IMR-90 (cell line): Measurements from ENCODE around the gene IRGQ. TPM values are rescaled to one million over a fixed set of nuclear protein-coding genes. Genes with fewer than 3 reads are reported as not detected.
A peak's percentile ranks its signal among the peaks of the same experiment; 100 is the strongest.

ENCODE experiments used
- ATAC-seq: fragments of 200-7000 bp; cut with Tn5 transposase; 2 replicates; pipeline ENCODE4 v1.9.1; 2020; ENCODE audit warnings: low read depth, mild to moderate bottlenecking, moderate library complexity
- BruUV-seq: library from RNA; stranded (reverse); fragments of 400-500 nt; replicated peaks from 2 replicates; lab custom pipeline; 2021; lab: Mats Ljungman, UMichigan
- CTCF ChIA-PET: fragments of 300-600 bp; formaldehyde crosslinking; extraction: SDS; loops from one replicate; lab custom pipeline; 2021; ENCODE audit warnings: antibody characterized with exemption; lab: Yijun Ruan, JAX
- POLR2A ChIA-PET: fragments of 300-600 bp; sonication (Branson Sonifier 250); formaldehyde crosslinking; loops from one replicate; lab custom pipeline; 2022; ENCODE audit warnings: antibody characterized with exemption; ENCODE audit not compliant: unreplicated experiment; lab: Charles Lee
- DNase-seq: peaks from one replicate; pipeline ENCODE4 v3.0.0; 2013
- H2AFZ ChIP-seq: replicated peaks from 2 replicates; pipeline ENCODE3; 2013; ENCODE audit warnings: low read length, mild to moderate bottlenecking; ENCODE audit not compliant: poor library complexity
- H2AK5ac ChIP-seq: 2 replicates; pipeline ENCODE4 v1.6.1; 2013; ENCODE audit warnings: low read depth, low read length, inconsistent platforms
- H2AK9ac ChIP-seq: replicated peaks from 2 replicates; pipeline ENCODE3; 2013; ENCODE audit warnings: mild to moderate bottlenecking, low read depth, low read length, moderate library complexity; ENCODE audit not compliant: poor library complexity
- H2BK120ac ChIP-seq: 2 replicates; pipeline ENCODE4 v1.6.1; 2013; ENCODE audit warnings: low read depth, low read length, inconsistent platforms
- H2BK15ac ChIP-seq: 3 replicates; pipeline ENCODE4 v1.6.1; 2013; ENCODE audit warnings: low read depth, low read length, inconsistent platforms
- H2BK20ac ChIP-seq: 2 replicates; pipeline ENCODE4 v1.6.1; 2013; ENCODE audit warnings: low read depth, mild to moderate bottlenecking, inconsistent platforms, low read length, moderate library complexity
- H2BK5ac ChIP-seq: 2 replicates; pipeline ENCODE4 v1.6.1; 2013; ENCODE audit warnings: mild to moderate bottlenecking, low read depth, low read length, inconsistent platforms; ENCODE audit not compliant: poor library complexity, severe bottlenecking
- H3K14ac ChIP-seq: replicated peaks from 2 replicates; pipeline ENCODE4 v1.6.1; 2013; ENCODE audit warnings: low read depth, low read length, inconsistent platforms
- H3K18ac ChIP-seq: 2 replicates; pipeline ENCODE4 v1.6.1; 2013; ENCODE audit warnings: low read depth, low read length, control low read depth
- H3K23ac ChIP-seq: 2 replicates; pipeline ENCODE4 v1.6.1; 2013; ENCODE audit warnings: low read depth, low read length, inconsistent platforms
- H3K27ac ChIP-seq: 2 replicates; pipeline ENCODE4 v1.5.1; 2013; ENCODE audit warnings: mild to moderate bottlenecking, control low read depth, low read length; ENCODE audit not compliant: insufficient read depth
- H3K27me3 ChIP-seq: 2 replicates; pipeline ENCODE4 v1.6.1; 2013; ENCODE audit warnings: low read length; ENCODE audit not compliant: control insufficient read depth, insufficient read depth
- H3K36me3 ChIP-seq: 2 replicates; pipeline ENCODE4 v1.6.1; 2013; ENCODE audit warnings: low read length, mixed read lengths; ENCODE audit not compliant: control insufficient read depth, insufficient read depth
- H3K4ac ChIP-seq: 2 replicates; pipeline ENCODE4 v1.6.1; 2013; ENCODE audit warnings: low read depth, low read length, inconsistent platforms
- H3K4me1 ChIP-seq: 2 replicates; pipeline ENCODE4 v1.6.1; 2013; ENCODE audit warnings: low read length, mixed read lengths; ENCODE audit not compliant: control insufficient read depth, insufficient read depth
- H3K4me2 ChIP-seq: 2 replicates; pipeline ENCODE4 v1.6.1; 2013; ENCODE audit warnings: low read depth, mild to moderate bottlenecking, control low read depth, low read length, moderate library complexity
- H3K4me3 ChIP-seq: 2 replicates; pipeline ENCODE4 v1.5.1; 2013; ENCODE audit warnings: low read depth, mild to moderate bottlenecking, control low read depth, low read length, moderate library complexity; ENCODE audit not compliant: insufficient read depth
- H3K56ac ChIP-seq: 2 replicates; pipeline ENCODE4 v1.6.1; 2013; ENCODE audit warnings: low read length, inconsistent platforms; ENCODE audit not compliant: insufficient read depth; ENCODE audit errors: extremely low read depth
- H3K79me1 ChIP-seq, 2 experiments: 2 replicates each; pipeline ENCODE4 v1.6.1; 2013; ENCODE audit warnings: low read length in 2 of 2, inconsistent platforms in 1 of 2, low read depth in 1 of 2
- H3K9ac ChIP-seq: 2 replicates; pipeline ENCODE4 v1.6.1; 2013; ENCODE audit warnings: low read depth, low read length, control low read depth
- H3K9me1 ChIP-seq: 2 replicates; pipeline ENCODE4 v1.6.1; 2013; ENCODE audit warnings: low read length, inconsistent platforms; ENCODE audit not compliant: insufficient read depth
- H3K9me3 ChIP-seq: 2 replicates; pipeline ENCODE4 v1.6.1; 2013; ENCODE audit warnings: low read length; ENCODE audit not compliant: control insufficient read depth, insufficient read depth
- H4K20me1 ChIP-seq: 2 replicates; pipeline ENCODE4 v1.6.1; 2013; ENCODE audit warnings: low read length, inconsistent platforms; ENCODE audit not compliant: insufficient read depth
- H4K5ac ChIP-seq: 2 replicates; pipeline ENCODE4 v1.6.1; 2013; ENCODE audit warnings: mild to moderate bottlenecking, low read depth, low read length, control low read depth
- H4K8ac ChIP-seq, 2 experiments: 2 replicates each; pipeline ENCODE4 v1.6.1; 2013; ENCODE audit warnings: low read depth in 2 of 2, low read length in 2 of 2, control low read depth in 1 of 2, inconsistent platforms in 1 of 2
- H4K91ac ChIP-seq: 2 replicates; pipeline ENCODE4 v1.6.1; 2013; ENCODE audit warnings: low read depth, low read length, inconsistent platforms; ENCODE audit not compliant: insufficient read depth
- BHLHE40 ChIP-seq: fragments of 150-350 bp; IDR thresholded peaks from 2 replicates; pipeline ENCODE4 v1.6.1; 2016; ENCODE audit warnings: mild to moderate bottlenecking, low read depth, low read length
- FOS ChIP-seq: fragments of 150-350 bp; IDR thresholded peaks from 2 replicates; pipeline ENCODE4 v1.6.1; 2016; ENCODE audit warnings: low read depth, low read length
- MXI1 ChIP-seq: IDR thresholded peaks from 2 replicates; pipeline ENCODE4 v1.6.1; 2012; ENCODE audit warnings: low read depth, mild to moderate bottlenecking, low read length, moderate library complexity, borderline replicate concordance
- RAD21 ChIP-seq: IDR thresholded peaks from 2 replicates; pipeline ENCODE4 v1.6.1; 2012; ENCODE audit warnings: low read length, improper control_type of control experiment
- SMC3 ChIP-seq: fragments of 150-350 bp; IDR thresholded peaks from 2 replicates; pipeline ENCODE4 v1.6.1; 2016; ENCODE audit warnings: low read depth, mild to moderate bottlenecking, antibody characterized with exemption, low read length, moderate library complexity
- WGBS, 2 experiments: methylation state at CpG; one replicate each; pipeline versions ENCODE4 v1.1.5 to v1.1.7; 2013; ENCODE audit warnings: missing lambda C conversion rate in 2 of 2; ENCODE audit not compliant: insufficient read length in 1 of 2; ENCODE audit errors: extremely low coverage in 2 of 2; 5-methylcytosine and 5-hydroxymethylcytosine counted together
- dilution Hi-C: fragments of 300-500 bp; cut with HindIII; formaldehyde crosslinking; loops from one replicate; pipeline ENCODE4 v1.14.3; 2018; ENCODE audit warnings: low sequenced_read_pairs; ENCODE audit not compliant: unreplicated experiment
- in situ Hi-C: fragments of 300-500 bp; cut with MboI; formaldehyde crosslinking; loops from 3 replicates; pipeline ENCODE4 v1.14.3; 2019; ENCODE audit warnings: low sequenced_read_pairs, inconsistent platforms, mixed read lengths
- intact Hi-C: fragments of 100-400 bp; cut with micrococcal nuclease; formaldehyde crosslinking; loops from 2 replicates; pipeline ENCODE4 v1.10.0; 2022
- polyA plus RNA-seq, 3 experiments: library from polyadenylated mRNA; depleted of rRNA; stranded (reverse); fragments of >200 nt; gene quantifications; 2 replicates each; pipeline ENCODE4 v1.2.3, GENCODE V29; 2012; ENCODE audit warnings: low replicate concordance in 1 of 3
- total RNA-seq: library from RNA; depleted of rRNA; stranded (reverse); fragments of >200 nt; gene quantifications from 2 replicates; pipeline ENCODE4 v1.2.3, GENCODE V29; 2012
- TF ChIP-seq, protein P1 (sequence below): fragments of 150-350 bp; IDR thresholded peaks from 2 replicates; pipeline ENCODE4 v1.6.1; 2017; ENCODE audit warnings: mild to moderate bottlenecking, antibody characterized with exemption, low read length, low read depth
- TF ChIP-seq, protein P2 (sequence below): conservative IDR thresholded peaks from 2 replicates; pipeline ENCODE4 v1.5.1; 2012; ENCODE audit warnings: mild to moderate bottlenecking, low read depth, low read length, improper control_type of control experiment

Gene IRGQ
- total and polyA plus RNA-seq, 2 of the 4 experiments (the other 2 are of a cell fraction) = 9.0 to 9.9 TPM

GRCh38 chr19:43594710-43595604, 977 bp downstream of the IRGQ start:
- Histone ChIP-seq H3K27me3 (no peaks in the 10 kb centered on the region), H3K4me2 (peak overlapping the region; percentile 86), H3K56ac (peak overlapping the region; percentile 80), H3K4me3 (peak overlapping the region; percentile 54), H3K14ac (peak overlapping the region; percentile 64), H3K36me3 (peaks cover 42% of the 10 kb centered on the region), H4K91ac (0 out of 2 replicates have a peak overlapping the region, but pooled peaks have one; percentile 28), H3K79me1 (peaks cover 27 to 74% of the 10 kb centered on the region in 2 experiments), H4K8ac (peak overlapping the region; percentile 1 to 41; a peak in 1 of 4 replicates), H2AFZ (peak overlapping the region; percentile 98), H2BK120ac (no peak overlapping the region), H4K5ac (no peak overlapping the region), H3K9me1 (no peaks in the 10 kb centered on the region), H3K27ac (peak overlapping the region; percentile 56), H2AK5ac (peak overlapping the region; percentile 69), H2BK20ac (no peak overlapping the region), H3K4me1 (peaks cover 9% of the 10 kb centered on the region), H3K23ac (peak overlapping the region; percentile 54), H3K4ac (peak overlapping the region; percentile 60), H3K9me3 (no peaks in the 10 kb centered on the region), H2AK9ac (peak overlapping the region; percentile 98), H2BK15ac (no peak overlapping the region), H4K20me1 (peaks cover 5% of the 10 kb centered on the region), H2BK5ac (peak overlapping the region; percentile 47), H3K9ac (peak overlapping the region; percentile 69), H3K18ac (no peak overlapping the region)
- WGBS, 2 experiments = 1% methylated on average over 34 of the region's 64 CpGs; no CpG with 5 or more reads in 1 of the 2 experiments
- DNase-seq (peak; percentile 69), ATAC-seq (peak; percentile 33)
- ChIA-PET POLR2A (no interaction called here), CTCF (interaction anchor here (0.6 to 4.5 kb wide), 7 partner anchors 8 to 163 kb away, joined by 3 to 29 read pairs (median 3); no protein-coding TSS in a partner anchor)
- no TSS peak for BruUV-seq
- in situ Hi-C loops = no loop called here
- intact Hi-C loops = loop anchor here (1.0 to 2.0 kb wide), 3 partner anchors 34 to 148 kb away; no protein-coding TSS in a partner anchor
- dilution Hi-C loops = no loop called here
- TF ChIP-seq FOS (no peak), RAD21 (peak; percentile 86), MXI1 (peak; percentile 56; the same call in 1 of the 2 replicates), SMC3 (peak; percentile 64), BHLHE40 (0 out of 2 replicates have a peak, but pooled peaks have one; percentile 14)
- TF ChIP-seq, protein P1, sequence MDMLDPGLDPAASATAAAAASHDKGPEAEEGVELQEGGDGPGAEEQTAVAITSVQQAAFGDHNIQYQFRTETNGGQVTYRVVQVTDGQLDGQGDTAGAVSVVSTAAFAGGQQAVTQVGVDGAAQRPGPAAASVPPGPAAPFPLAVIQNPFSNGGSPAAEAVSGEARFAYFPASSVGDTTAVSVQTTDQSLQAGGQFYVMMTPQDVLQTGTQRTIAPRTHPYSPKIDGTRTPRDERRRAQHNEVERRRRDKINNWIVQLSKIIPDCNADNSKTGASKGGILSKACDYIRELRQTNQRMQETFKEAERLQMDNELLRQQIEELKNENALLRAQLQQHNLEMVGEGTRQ = no peak
- TF ChIP-seq, protein P2, sequence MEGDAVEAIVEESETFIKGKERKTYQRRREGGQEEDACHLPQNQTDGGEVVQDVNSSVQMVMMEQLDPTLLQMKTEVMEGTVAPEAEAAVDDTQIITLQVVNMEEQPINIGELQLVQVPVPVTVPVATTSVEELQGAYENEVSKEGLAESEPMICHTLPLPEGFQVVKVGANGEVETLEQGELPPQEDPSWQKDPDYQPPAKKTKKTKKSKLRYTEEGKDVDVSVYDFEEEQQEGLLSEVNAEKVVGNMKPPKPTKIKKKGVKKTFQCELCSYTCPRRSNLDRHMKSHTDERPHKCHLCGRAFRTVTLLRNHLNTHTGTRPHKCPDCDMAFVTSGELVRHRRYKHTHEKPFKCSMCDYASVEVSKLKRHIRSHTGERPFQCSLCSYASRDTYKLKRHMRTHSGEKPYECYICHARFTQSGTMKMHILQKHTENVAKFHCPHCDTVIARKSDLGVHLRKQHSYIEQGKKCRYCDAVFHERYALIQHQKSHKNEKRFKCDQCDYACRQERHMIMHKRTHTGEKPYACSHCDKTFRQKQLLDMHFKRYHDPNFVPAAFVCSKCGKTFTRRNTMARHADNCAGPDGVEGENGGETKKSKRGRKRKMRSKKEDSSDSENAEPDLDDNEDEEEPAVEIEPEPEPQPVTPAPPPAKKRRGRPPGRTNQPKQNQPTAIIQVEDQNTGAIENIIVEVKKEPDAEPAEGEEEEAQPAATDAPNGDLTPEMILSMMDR = peak; percentile 85
